ENCODE data around the gene ZNF595.
"Not testable (repeated sequence)": the region's sequence is repeated elsewhere in the genome, so short reads cannot be mapped to it uniquely, and the experiment has no call there.

Gene ZNF595

GRCh38 chr4:86559-87324 lies 33.6 kb downstream of the ZNF595 start:
- DNase-seq (ENCODE audit: low spot score): not testable (repeated sequence)

- DNase-seq (ENCODE audit: low spot score): no peak
Observed at GRCh38 chr4:98386-98785, 45.3 kb downstream of the ZNF595 start.

- DNase-seq (ENCODE audit: low spot score): no peak
Observed at GRCh38 chr4:99863-100262, 46.7 kb downstream of the ZNF595 start.

GRCh38 chr4:107083-107443 lies 53.9 kb downstream of the ZNF595 start:
- no peak for DNase-seq (ENCODE audit: low spot score)

- no peak for DNase-seq (ENCODE audit: low spot score)
Observed at GRCh38 chr4:107444-108429, 54.6 kb downstream of the ZNF595 start.

GRCh38 chr4:112771-113170 lies 59.6 kb downstream of the ZNF595 start:
- DNase-seq (ENCODE audit: low spot score): no peak

GRCh38 chr4:113732-114131 lies 60.6 kb downstream of the ZNF595 start:
- no peak for DNase-seq (ENCODE audit: low spot score)

GRCh38 chr4:114149-114548 lies 61.0 kb downstream of the ZNF595 start:
- DNase-seq (ENCODE audit: low spot score): no peak

- DNase-seq (ENCODE audit: low spot score): no peak
Observed at GRCh38 chr4:116499-116898, 63.4 kb downstream of the ZNF595 start.

GRCh38 chr4:120616-121015 lies 67.5 kb downstream of the ZNF595 start:
- DNase-seq (ENCODE audit: low spot score): no peak

- DNase-seq (ENCODE audit: low spot score): no peak
Observed at GRCh38 chr4:121408-122084, 68.4 kb downstream of the ZNF595 start.

GRCh38 chr4:123922-124274 lies 70.8 kb downstream of the ZNF595 start:
- DNase-seq (ENCODE audit: low spot score): not testable (repeated sequence)

- peak; percentile 93 for DNase-seq (ENCODE audit: low spot score)
Observed at GRCh38 chr4:124275-125081, 71.4 kb downstream of the ZNF595 start, which contains the start of gene ZNF718. TSS of gene ZNF718 (plus strand) at chr4:124501. CDS start at chr4:124671, 170 bp downstream.

GRCh38 chr4:125091-125771 lies 72.1 kb downstream of the ZNF595 start:
- no peak for DNase-seq (ENCODE audit: low spot score)

GRCh38 chr4:125833-126232 lies 72.7 kb downstream of the ZNF595 start:
- DNase-seq (ENCODE audit: low spot score): no peak

GRCh38 chr4:132483-132882 lies 79.4 kb downstream of the ZNF595 start:
- DNase-seq (ENCODE audit: low spot score): no peak

Data from left forelimb (tissue), 1 donor.